Astrocyte (in vitro differentiated cells and primary cell): ENCODE measurements around the gene KLF11.

Experiments used
- EZH2 ChIP-seq: IDR thresholded peaks from 2 replicates; pipeline ENCODE4 v1.6.1; 2012; ENCODE audit warnings: mild to moderate bottlenecking, low read length, inconsistent platforms; ENCODE audit not compliant: insufficient read depth
- TF ChIP-seq, protein P1 (sequence below): IDR thresholded peaks from 2 replicates; pipeline ENCODE4 v1.5.1; 2011; ENCODE audit warnings: low read depth, mild to moderate bottlenecking, inconsistent platforms, low read length, moderate library complexity; ENCODE audit not compliant: insufficient read depth

DNA sequence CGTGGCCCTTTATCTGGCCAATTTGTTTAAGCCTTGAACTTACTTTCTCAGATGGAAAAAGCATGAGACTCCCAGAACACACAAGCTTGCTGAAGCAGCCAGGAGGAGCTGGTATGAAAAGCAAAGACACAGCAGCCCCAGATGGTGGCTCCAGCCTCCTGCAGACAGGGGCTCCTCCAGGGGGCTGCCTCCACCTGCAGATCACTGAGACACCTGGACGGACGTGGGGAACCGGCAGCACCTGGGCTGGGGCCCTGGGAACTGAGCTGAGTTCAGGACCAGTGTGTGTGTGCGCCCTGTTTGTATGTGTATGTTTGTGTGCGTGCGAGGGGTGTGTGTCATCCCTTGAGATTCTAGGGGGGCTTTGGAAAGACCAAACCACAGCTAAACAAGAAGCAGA lies 28.2 kb downstream of the KLF11 start:
- no peak for TF ChIP-seq EZH2
- TF ChIP-seq, protein P1, sequence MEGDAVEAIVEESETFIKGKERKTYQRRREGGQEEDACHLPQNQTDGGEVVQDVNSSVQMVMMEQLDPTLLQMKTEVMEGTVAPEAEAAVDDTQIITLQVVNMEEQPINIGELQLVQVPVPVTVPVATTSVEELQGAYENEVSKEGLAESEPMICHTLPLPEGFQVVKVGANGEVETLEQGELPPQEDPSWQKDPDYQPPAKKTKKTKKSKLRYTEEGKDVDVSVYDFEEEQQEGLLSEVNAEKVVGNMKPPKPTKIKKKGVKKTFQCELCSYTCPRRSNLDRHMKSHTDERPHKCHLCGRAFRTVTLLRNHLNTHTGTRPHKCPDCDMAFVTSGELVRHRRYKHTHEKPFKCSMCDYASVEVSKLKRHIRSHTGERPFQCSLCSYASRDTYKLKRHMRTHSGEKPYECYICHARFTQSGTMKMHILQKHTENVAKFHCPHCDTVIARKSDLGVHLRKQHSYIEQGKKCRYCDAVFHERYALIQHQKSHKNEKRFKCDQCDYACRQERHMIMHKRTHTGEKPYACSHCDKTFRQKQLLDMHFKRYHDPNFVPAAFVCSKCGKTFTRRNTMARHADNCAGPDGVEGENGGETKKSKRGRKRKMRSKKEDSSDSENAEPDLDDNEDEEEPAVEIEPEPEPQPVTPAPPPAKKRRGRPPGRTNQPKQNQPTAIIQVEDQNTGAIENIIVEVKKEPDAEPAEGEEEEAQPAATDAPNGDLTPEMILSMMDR, result no peak
